OCI-LY3 (cell line): ENCODE data around the gene GRAMD1B.
"Not testable (repeated sequence)": the region's sequence is repeated elsewhere in the genome, so short reads cannot be mapped to it uniquely, and the experiment has no call there.

Experiments
- H2AFZ ChIP-seq: fragments of 200-600, 300-600 bp; shearing (Covaris generic); 2 replicates; pipeline ENCODE4 v1.6.0; 2014; ENCODE audit warnings: antibody characterized with exemption, low read depth, low read length
- H3K27ac ChIP-seq: fragments of 200-600, 300-600 bp; sonication (generic); 2 replicates; pipeline ENCODE4 v1.5.1; 2014; ENCODE audit warnings: mild to moderate bottlenecking, low read length, moderate library complexity, mixed read lengths
- H3K27me3 ChIP-seq: fragments of 200-600, 300-600 bp; sonication (generic); 2 replicates; pipeline ENCODE4 v1.6.1; 2014; ENCODE audit warnings: low read depth, low read length, mixed read lengths
- H3K36me3 ChIP-seq: fragments of 200-600, 300-600 bp; sonication (generic); replicated peaks from 2 replicates; pipeline ENCODE3; 2014; ENCODE audit warnings: low read depth, low read length, mixed read lengths
- H3K4me1 ChIP-seq: fragments of 300-600, 200-600 bp; sonication (generic); 2 replicates; pipeline ENCODE4 v1.6.1; 2014; ENCODE audit warnings: low read length, mixed read lengths
- H3K4me2 ChIP-seq: fragments of 200-600, 300-600 bp; sonication (generic); 2 replicates; pipeline ENCODE4 v1.6.1; 2014; ENCODE audit warnings: low read length, mixed read lengths
- H3K4me3 ChIP-seq: fragments of 300-600, 200-600 bp; sonication (generic); 2 replicates; pipeline ENCODE4 v1.5.1; 2014; ENCODE audit warnings: antibody characterized with exemption, mild to moderate bottlenecking, low read length, moderate library complexity
- H3K79me2 ChIP-seq: fragments of 300-600, 200-600 bp; shearing (Covaris generic); 2 replicates; pipeline ENCODE4 v1.6.1; 2014; ENCODE audit warnings: mild to moderate bottlenecking, low read length, mixed read lengths
- H3K9ac ChIP-seq: fragments of 300-600, 200-600 bp; shearing (Covaris generic); 2 replicates; pipeline ENCODE4 v1.6.0; 2014; ENCODE audit warnings: mild to moderate bottlenecking, low read length, moderate library complexity
- H3K9me3 ChIP-seq: fragments of 200-600, 300-600 bp; shearing (Covaris generic); 2 replicates; pipeline ENCODE4 v1.6.1; 2014; ENCODE audit warnings: low read length, mixed read lengths; ENCODE audit not compliant: insufficient read depth
- H4K20me1 ChIP-seq: fragments of 200-600, 300-600 bp; sonication (generic); 2 replicates; pipeline ENCODE4 v1.6.1; 2016; ENCODE audit warnings: low read length, mixed read lengths; ENCODE audit not compliant: insufficient read depth
- CTCF ChIP-seq: fragments of 200-600, 300-600 bp; sonication (generic); IDR thresholded peaks from 2 replicates; pipeline ENCODE4 v1.5.1; 2014; ENCODE audit warnings: antibody characterized with exemption, low read length, low read depth
- EZH2phosphoT487 ChIP-seq: fragments of 200-600 bp; shearing (Covaris generic); IDR thresholded peaks from 2 replicates; pipeline ENCODE4 v1.6.1; 2018; ENCODE audit warnings: antibody characterized with exemption, mixed run types, low read depth

The GRAMD1B gene

GRCh38 chr11:123568367-123568870 lies 138.3 kb downstream of the GRAMD1B start:
- Histone ChIP-seq H3K9me3 (no peaks in the 10 kb centered on the region), H3K27ac (no peak overlapping the region), H3K4me1 (no peaks in the 10 kb centered on the region), H3K36me3 (no peaks in the 10 kb centered on the region), H3K4me3 (no peak overlapping the region), H3K4me2 (no peak overlapping the region), H4K20me1 (peaks cover 4% of the 10 kb centered on the region; the same call in 1 of the 2 replicates), H3K79me2 (no peaks in the 10 kb centered on the region), H3K9ac (no peak overlapping the region), H3K27me3 (no peaks in the 10 kb centered on the region), H2AFZ (no peak overlapping the region)
- TF ChIP-seq CTCF (no peak), EZH2phosphoT487 (no peak)

GRCh38 chr11:123569393-123569792 lies 139.3 kb downstream of the GRAMD1B start:
- Histone ChIP-seq H3K4me1 (no peaks in the 10 kb centered on the region), H4K20me1 (peaks cover 4% of the 10 kb centered on the region; the same call in 1 of the 2 replicates), H3K9ac (no peak overlapping the region), H3K36me3 (no peaks in the 10 kb centered on the region), H3K27ac (no peak overlapping the region), H2AFZ (no peak overlapping the region), H3K4me3 (no peak overlapping the region), H3K27me3 (no peaks in the 10 kb centered on the region), H3K79me2 (no peaks in the 10 kb centered on the region), H3K9me3 (no peaks in the 10 kb centered on the region), H3K4me2 (no peak overlapping the region)
- TF ChIP-seq EZH2phosphoT487, result no peak

DNA sequence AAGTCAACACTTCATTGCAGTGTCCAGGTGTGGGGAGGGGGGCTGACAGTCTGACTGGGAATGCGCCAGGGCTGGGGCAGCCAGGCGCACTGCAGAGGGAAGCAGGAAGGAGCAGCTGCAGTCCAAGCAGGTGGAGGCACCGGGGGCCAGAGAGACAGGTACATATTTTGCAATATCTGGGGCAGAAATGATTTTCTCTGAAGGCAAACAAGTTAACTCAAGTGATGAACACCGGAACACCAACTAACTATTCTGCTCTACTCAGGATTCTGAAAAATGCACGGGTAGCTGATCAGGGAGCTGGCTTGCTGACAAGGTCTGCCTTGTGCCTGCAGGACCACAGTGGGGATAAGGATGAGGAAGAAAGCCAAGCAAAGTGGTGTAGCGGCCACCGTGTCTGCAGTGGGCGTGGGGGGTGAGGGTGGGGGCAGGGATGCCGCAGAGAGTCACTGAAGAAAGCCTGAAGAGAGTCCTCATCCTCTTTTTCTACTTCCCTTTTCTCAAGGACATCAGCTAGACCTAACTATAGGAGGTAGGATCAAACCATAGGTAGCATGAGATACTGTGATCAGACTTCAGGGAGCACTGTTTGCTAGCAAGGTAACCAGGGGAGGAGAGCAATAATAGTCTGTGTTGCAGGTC lies 141.0 kb downstream of the GRAMD1B start:
- no peaks in the 10 kb centered on the region for H3K79me2 ChIP-seq
- TF ChIP-seq EZH2phosphoT487, result no peak
- no peaks in the 10 kb centered on the region for H3K9me3 ChIP-seq
- no peak overlapping the region for H2AFZ ChIP-seq
- H3K27me3 ChIP-seq, result 0 out of 2 replicates have a peak, but pooled peaks cover 3% of the 10 kb centered on the region
- H3K27ac ChIP-seq, result no peak overlapping the region
- peaks cover 7% of the 10 kb centered on the region; the same call in 1 of the 2 replicates for H4K20me1 ChIP-seq
- no peak overlapping the region for H3K4me2 ChIP-seq
- no peak overlapping the region for H3K9ac ChIP-seq
- H3K36me3 ChIP-seq, result no peaks in the 10 kb centered on the region
- H3K4me1 ChIP-seq, result peaks cover 3% of the 10 kb centered on the region
- H3K4me3 ChIP-seq, result no peak overlapping the region

- not testable (repeated sequence) for H3K27ac ChIP-seq, H3K4me2 ChIP-seq, H3K4me3 ChIP-seq, H3K27me3 ChIP-seq, H3K9me3 ChIP-seq, H3K79me2 ChIP-seq, H3K9ac ChIP-seq, H3K36me3 ChIP-seq, H2AFZ ChIP-seq
- peaks cover 11% of the 10 kb centered on the region for H3K4me1 ChIP-seq
- peaks cover 10% of the 10 kb centered on the region; the same call in 1 of the 2 replicates for H4K20me1 ChIP-seq
Observed at GRCh38 chr11:123572791-123573190, 142.7 kb downstream of the GRAMD1B start.

- no peak overlapping the region for H3K4me3 ChIP-seq
- no peak overlapping the region for H2AFZ ChIP-seq
- peaks cover 11% of the 10 kb centered on the region for H3K4me1 ChIP-seq
- H3K79me2 ChIP-seq, result no peaks in the 10 kb centered on the region
- no peaks in the 10 kb centered on the region for H3K9me3 ChIP-seq
- TF ChIP-seq CTCF, result no peak
- TF ChIP-seq EZH2phosphoT487, result no peak
- H3K27ac ChIP-seq, result no peak overlapping the region
- H3K27me3 ChIP-seq, result 0 out of 2 replicates have a peak, but pooled peaks cover 3% of the 10 kb centered on the region
- peaks cover 8% of the 10 kb centered on the region; the same call in 1 of the 2 replicates for H4K20me1 ChIP-seq
- no peak overlapping the region for H3K9ac ChIP-seq
- H3K4me2 ChIP-seq, result no peak overlapping the region
- no peaks in the 10 kb centered on the region for H3K36me3 ChIP-seq
Observed at GRCh38 chr11:123573286-123573685, 143.2 kb downstream of the GRAMD1B start.
